OCI-LY1 (cell line): ENCODE data around the gene MAP2K6.

Source experiments
- EZH2 ChIP-seq: fragments of 200-600 bp; sonication (generic), shearing (Covaris generic); IDR thresholded peaks from 2 replicates; pipeline ENCODE4 v1.8.0; 2017; ENCODE audit warnings: borderline replicate concordance, mixed run types, mild to moderate bottlenecking, antibody characterized with exemption, low read length, moderate library complexity, mixed read lengths
- TF ChIP-seq, protein P1 (sequence below): fragments of 200-600 bp; sonication (generic), shearing (Covaris generic); IDR thresholded peaks from 2 replicates; pipeline ENCODE4 v1.5.1; 2017; ENCODE audit warnings: mild to moderate bottlenecking, antibody characterized with exemption, low read length, moderate library complexity, mixed read lengths

DNA sequence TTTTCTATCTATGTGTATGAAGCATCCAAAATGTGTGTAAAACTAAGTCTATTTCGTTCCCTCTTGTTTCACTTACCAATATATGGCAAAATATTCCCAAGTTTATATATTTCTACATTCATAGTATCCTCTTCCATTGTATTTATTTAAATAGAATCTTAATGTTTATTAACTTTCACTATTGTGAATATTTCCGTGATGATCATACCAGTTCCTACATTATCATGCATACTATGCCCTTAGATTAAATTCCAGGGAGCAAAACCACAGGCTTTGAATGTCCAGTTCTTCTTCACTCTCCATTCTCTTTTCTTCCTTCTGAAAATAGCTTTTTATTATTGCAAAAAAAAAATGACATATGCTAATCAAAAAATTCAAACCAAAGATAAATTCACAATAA is 4.0 kb downstream of the MAP2K6 start:
- TF ChIP-seq, protein P1, sequence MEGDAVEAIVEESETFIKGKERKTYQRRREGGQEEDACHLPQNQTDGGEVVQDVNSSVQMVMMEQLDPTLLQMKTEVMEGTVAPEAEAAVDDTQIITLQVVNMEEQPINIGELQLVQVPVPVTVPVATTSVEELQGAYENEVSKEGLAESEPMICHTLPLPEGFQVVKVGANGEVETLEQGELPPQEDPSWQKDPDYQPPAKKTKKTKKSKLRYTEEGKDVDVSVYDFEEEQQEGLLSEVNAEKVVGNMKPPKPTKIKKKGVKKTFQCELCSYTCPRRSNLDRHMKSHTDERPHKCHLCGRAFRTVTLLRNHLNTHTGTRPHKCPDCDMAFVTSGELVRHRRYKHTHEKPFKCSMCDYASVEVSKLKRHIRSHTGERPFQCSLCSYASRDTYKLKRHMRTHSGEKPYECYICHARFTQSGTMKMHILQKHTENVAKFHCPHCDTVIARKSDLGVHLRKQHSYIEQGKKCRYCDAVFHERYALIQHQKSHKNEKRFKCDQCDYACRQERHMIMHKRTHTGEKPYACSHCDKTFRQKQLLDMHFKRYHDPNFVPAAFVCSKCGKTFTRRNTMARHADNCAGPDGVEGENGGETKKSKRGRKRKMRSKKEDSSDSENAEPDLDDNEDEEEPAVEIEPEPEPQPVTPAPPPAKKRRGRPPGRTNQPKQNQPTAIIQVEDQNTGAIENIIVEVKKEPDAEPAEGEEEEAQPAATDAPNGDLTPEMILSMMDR, result no peak
- TF ChIP-seq EZH2, result no peak
